ACHN (cell line): ENCODE data around the gene LLPH.

Experiments
- DNase-seq: peaks from one replicate; pipeline ENCODE4 v3.0.0-alpha.2; 2015
- in situ Hi-C: cut with HindIII; loops from 2 replicates; pipeline ENCODE4 v1.10.0; 2017; ENCODE audit warnings: low sequenced_read_pairs, low pct_ligation_motif_present, low pct_unique_long_range_greater_than_20kb

Gene LLPH

GRCh38 chr12:66070378-66071120 lies 60.0 kb downstream of the LLPH start:
- no peak for DNase-seq
- in situ Hi-C loops, result no loop called here

- in situ Hi-C loops, result no loop called here
- no peak for DNase-seq
These were observed 63.5 kb downstream of the LLPH start for GRCh38 chr12:66066929-66067523.
